Stimulated activated effector memory CD8-positive, alpha-beta T cell treated with anti-CD3 and anti-CD28 coated beads, Interleukin-12 subunit alpha, Interleukin-12 subunit beta, amount 100 ng/mL, for 72 hours (primary cell): ENCODE measurements around the gene NUDT8.
A peak's percentile ranks its signal among the peaks of the same experiment; 100 is the strongest.
"Not testable (repeated sequence)": the region's sequence is repeated elsewhere in the genome, so short reads cannot be mapped to it uniquely, and the experiment has no call there.

Experiments
- ATAC-seq: fragments of 150-1000 bp; cut with Tn5 transposase; 2 replicates; pipeline ENCODE4 v1.10.0; 2021
- DNase-seq, 2 donors: peaks; one replicate each; pipeline ENCODE4 v3.0.0; 2021 to 2022; ENCODE audit warnings: low spot score in 2 of 2
- H3K27ac Mint-ChIP-seq: one replicate; pipeline ENCODE4 v1.8.0; 2022; ENCODE audit warnings: mild to moderate bottlenecking, mixed read lengths
- H3K36me3 Mint-ChIP-seq: one replicate; pipeline ENCODE4 v1.8.0; 2022; ENCODE audit warnings: mild to moderate bottlenecking, mixed read lengths
- H3K4me1 Mint-ChIP-seq: one replicate; pipeline ENCODE4 v1.8.0; 2022; ENCODE audit warnings: mixed read lengths
- H3K4me3 Mint-ChIP-seq: one replicate; pipeline ENCODE4 v1.8.0; 2022; ENCODE audit warnings: mild to moderate bottlenecking, mixed read lengths
- H3K9me3 Mint-ChIP-seq: one replicate; pipeline ENCODE4 v1.8.0; 2022; ENCODE audit warnings: mixed read lengths

NUDT8 gene

GRCh38 chr11:67628710-67629385 is 889 bp downstream of the NUDT8 start:
- Mint-ChIP-seq H3K36me3 (peaks cover 5% of the 10 kb centered on the region), H3K9me3 (no peaks in the 10 kb centered on the region), H3K27ac (peak overlapping the region; percentile 67), H3K4me3 (peak overlapping the region; percentile 90), H3K4me1 (peaks cover 23% of the 10 kb centered on the region)
- ATAC-seq (no peak), DNase-seq (no peak)

GRCh38 chr11:67627812-67628624 is 1.7 kb downstream of the NUDT8 start:
- peaks cover 5% of the 10 kb centered on the region for H3K36me3 Mint-ChIP-seq
- DNase-seq (no peak), ATAC-seq (no peak)
- no peak overlapping the region for H3K27ac Mint-ChIP-seq
- peaks cover 23% of the 10 kb centered on the region for H3K4me1 Mint-ChIP-seq
- no peaks in the 10 kb centered on the region for H3K9me3 Mint-ChIP-seq
- peak overlapping the region; percentile 90 for H3K4me3 Mint-ChIP-seq

- no peak for ATAC-seq
- no peak overlapping the region for H3K27ac Mint-ChIP-seq
- H3K9me3 Mint-ChIP-seq = no peaks in the 10 kb centered on the region
- peaks cover 5% of the 10 kb centered on the region for H3K36me3 Mint-ChIP-seq
- H3K4me3 Mint-ChIP-seq = peak overlapping the region; percentile 90
- H3K4me1 Mint-ChIP-seq = peaks cover 23% of the 10 kb centered on the region
- DNase-seq = no peak
Observed at GRCh38 chr11:67627441-67627811, 2.3 kb downstream of the NUDT8 start.

- Mint-ChIP-seq H3K4me3 (no peak overlapping the region), H3K36me3 (peaks cover 5% of the 10 kb centered on the region), H3K4me1 (peaks cover 21% of the 10 kb centered on the region), H3K27ac (no peak overlapping the region), H3K9me3 (no peaks in the 10 kb centered on the region)
- ATAC-seq (no peak), DNase-seq (no peak)
Observed at GRCh38 chr11:67626970-67627369, 2.8 kb downstream of the NUDT8 start.

- H3K27ac Mint-ChIP-seq, H3K36me3 Mint-ChIP-seq, ATAC-seq, DNase-seq, H3K4me3 Mint-ChIP-seq, H3K9me3 Mint-ChIP-seq: not testable (repeated sequence)
- peaks cover 18% of the 10 kb centered on the region for H3K4me1 Mint-ChIP-seq
Observed at GRCh38 chr11:67626131-67626833, 3.5 kb downstream of the NUDT8 start.

GRCh38 chr11:67623795-67624194 is 5.9 kb downstream of the NUDT8 start:
- H3K27ac Mint-ChIP-seq, DNase-seq, H3K4me3 Mint-ChIP-seq, ATAC-seq, H3K9me3 Mint-ChIP-seq, H3K36me3 Mint-ChIP-seq: not testable (repeated sequence)
- H3K4me1 Mint-ChIP-seq = peaks cover 10% of the 10 kb centered on the region

GRCh38 chr11:67622905-67623304 is 6.8 kb downstream of the NUDT8 start:
- not testable (repeated sequence) for H3K27ac Mint-ChIP-seq, H3K9me3 Mint-ChIP-seq, DNase-seq, H3K4me3 Mint-ChIP-seq, ATAC-seq, H3K36me3 Mint-ChIP-seq, H3K4me1 Mint-ChIP-seq

- not testable (repeated sequence) for H3K36me3 Mint-ChIP-seq, H3K9me3 Mint-ChIP-seq, H3K4me1 Mint-ChIP-seq, ATAC-seq, H3K27ac Mint-ChIP-seq, DNase-seq, H3K4me3 Mint-ChIP-seq
Observed at GRCh38 chr11:67621928-67622327, 7.8 kb downstream of the NUDT8 start.

- not testable (repeated sequence) for ATAC-seq, H3K4me1 Mint-ChIP-seq, H3K4me3 Mint-ChIP-seq, H3K27ac Mint-ChIP-seq, DNase-seq, H3K9me3 Mint-ChIP-seq, H3K36me3 Mint-ChIP-seq
Observed at GRCh38 chr11:67620621-67621020, 9.1 kb downstream of the NUDT8 start.

GRCh38 chr11:67619683-67620618 is 9.8 kb downstream of the NUDT8 start:
- ATAC-seq, H3K9me3 Mint-ChIP-seq, H3K27ac Mint-ChIP-seq, H3K4me3 Mint-ChIP-seq, DNase-seq, H3K36me3 Mint-ChIP-seq: not testable (repeated sequence)
- H3K4me1 Mint-ChIP-seq = peaks cover 10% of the 10 kb centered on the region

GRCh38 chr11:67618901-67619659 is 10.7 kb downstream of the NUDT8 start:
- H3K27ac Mint-ChIP-seq, H3K9me3 Mint-ChIP-seq, H3K4me3 Mint-ChIP-seq, H3K36me3 Mint-ChIP-seq, ATAC-seq, DNase-seq: not testable (repeated sequence)
- peaks cover 19% of the 10 kb centered on the region for H3K4me1 Mint-ChIP-seq

GRCh38 chr11:67617243-67617953 is 12.3 kb downstream of the NUDT8 start:
- no peaks in the 10 kb centered on the region for H3K9me3 Mint-ChIP-seq

GRCh38 chr11:67616431-67617242 is 13.1 kb downstream of the NUDT8 start:
- no peak for ATAC-seq
- peak overlapping the region; percentile 99 for H3K27ac Mint-ChIP-seq
- no peak for DNase-seq
- peaks cover 25% of the 10 kb centered on the region for H3K36me3 Mint-ChIP-seq
- H3K4me3 Mint-ChIP-seq = peak overlapping the region; percentile 78
- no peaks in the 10 kb centered on the region for H3K9me3 Mint-ChIP-seq
- H3K4me1 Mint-ChIP-seq = peaks cover 37% of the 10 kb centered on the region

More at GRCh38 chr11:67617243-67617953, 12.3 kb downstream of the NUDT8 start:
- H3K36me3 Mint-ChIP-seq = peaks cover 19% of the 10 kb centered on the region
- peak overlapping the region; percentile 33 for H3K27ac Mint-ChIP-seq
- peaks cover 36% of the 10 kb centered on the region for H3K4me1 Mint-ChIP-seq
- no peak for DNase-seq
- no peak for ATAC-seq
- H3K4me3 Mint-ChIP-seq = peak overlapping the region; percentile 78
